ENCODE measurements around the gene GTF3C1.

The GTF3C1 gene

GRCh38 chr16:27410761-27411160 lies 139.0 kb downstream of the GTF3C1 start:
- Mint-ChIP-seq H3K4me1 (peaks cover 72% of the 10 kb centered on the region), H3K9me3 (peaks cover 7% of the 10 kb centered on the region), H3K36me3 (peaks cover 63% of the 10 kb centered on the region), H3K4me3 (no peak overlapping the region), H3K27me3 (no peaks in the 10 kb centered on the region), H3K27ac (no peak overlapping the region)
- no peak for ATAC-seq

Measured in stimulated activated memory B cell treated with anti-CD40 and anti-IgM and Interleukin-4, amounts not matched to agents 10 μg/mL and 1 μg/mL and 100 μg/mL, for 72 hours (primary cell).